WI38 (cell line): ENCODE data around the gene ASB6.

ENCODE experiments used
- H3K4me3 ChIP-seq: 2 replicates; pipeline ENCODE4 v1.5.1; 2011; ENCODE audit warnings: low read depth, mild to moderate bottlenecking, control low read depth, low read length
- TF ChIP-seq, protein P1 (sequence below): IDR thresholded peaks from 2 replicates; pipeline ENCODE4 v1.5.1; 2012; ENCODE audit warnings: low read depth, mild to moderate bottlenecking, control low read depth, low read length

ASB6 gene

DNA sequence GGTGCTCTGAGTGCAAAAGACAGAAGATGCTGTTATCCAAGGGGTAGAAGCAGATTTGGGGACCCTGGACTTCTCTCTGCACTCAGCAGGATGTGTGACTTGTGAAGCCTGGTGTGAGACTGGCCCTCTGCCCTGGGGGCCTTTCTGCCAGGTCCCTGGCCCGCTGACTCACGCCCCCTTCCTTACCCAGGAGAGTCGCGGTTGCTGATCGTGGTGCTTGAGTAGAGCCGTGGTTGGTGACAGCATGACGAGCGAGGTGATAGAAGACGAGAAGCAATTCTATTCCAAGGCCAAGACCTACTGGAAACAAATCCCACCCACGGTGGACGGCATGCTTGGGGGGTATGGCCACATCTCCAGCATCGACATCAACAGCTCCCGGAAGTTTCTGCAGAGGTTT, 9.5 kb downstream of the ASB6 start:
- no peak overlapping the region for H3K4me3 ChIP-seq
- TF ChIP-seq, protein P1, sequence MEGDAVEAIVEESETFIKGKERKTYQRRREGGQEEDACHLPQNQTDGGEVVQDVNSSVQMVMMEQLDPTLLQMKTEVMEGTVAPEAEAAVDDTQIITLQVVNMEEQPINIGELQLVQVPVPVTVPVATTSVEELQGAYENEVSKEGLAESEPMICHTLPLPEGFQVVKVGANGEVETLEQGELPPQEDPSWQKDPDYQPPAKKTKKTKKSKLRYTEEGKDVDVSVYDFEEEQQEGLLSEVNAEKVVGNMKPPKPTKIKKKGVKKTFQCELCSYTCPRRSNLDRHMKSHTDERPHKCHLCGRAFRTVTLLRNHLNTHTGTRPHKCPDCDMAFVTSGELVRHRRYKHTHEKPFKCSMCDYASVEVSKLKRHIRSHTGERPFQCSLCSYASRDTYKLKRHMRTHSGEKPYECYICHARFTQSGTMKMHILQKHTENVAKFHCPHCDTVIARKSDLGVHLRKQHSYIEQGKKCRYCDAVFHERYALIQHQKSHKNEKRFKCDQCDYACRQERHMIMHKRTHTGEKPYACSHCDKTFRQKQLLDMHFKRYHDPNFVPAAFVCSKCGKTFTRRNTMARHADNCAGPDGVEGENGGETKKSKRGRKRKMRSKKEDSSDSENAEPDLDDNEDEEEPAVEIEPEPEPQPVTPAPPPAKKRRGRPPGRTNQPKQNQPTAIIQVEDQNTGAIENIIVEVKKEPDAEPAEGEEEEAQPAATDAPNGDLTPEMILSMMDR: no peak

- TF ChIP-seq, protein P1: no peak
- H3K4me3 ChIP-seq: no peak overlapping the region
Observed at GRCh38 chr9:129631674-129632129, 10.2 kb downstream of the ASB6 start.

GRCh38 chr9:129630967-129631673, 10.8 kb downstream of the ASB6 start:
- TF ChIP-seq, protein P1: no peak

GRCh38 chr9:129629251-129629820, 12.6 kb downstream of the ASB6 start:
- TF ChIP-seq, protein P1: no peak
- no peak overlapping the region for H3K4me3 ChIP-seq

More at GRCh38 chr9:129630967-129631673, 10.8 kb downstream of the ASB6 start:
- no peak overlapping the region for H3K4me3 ChIP-seq

DNA sequence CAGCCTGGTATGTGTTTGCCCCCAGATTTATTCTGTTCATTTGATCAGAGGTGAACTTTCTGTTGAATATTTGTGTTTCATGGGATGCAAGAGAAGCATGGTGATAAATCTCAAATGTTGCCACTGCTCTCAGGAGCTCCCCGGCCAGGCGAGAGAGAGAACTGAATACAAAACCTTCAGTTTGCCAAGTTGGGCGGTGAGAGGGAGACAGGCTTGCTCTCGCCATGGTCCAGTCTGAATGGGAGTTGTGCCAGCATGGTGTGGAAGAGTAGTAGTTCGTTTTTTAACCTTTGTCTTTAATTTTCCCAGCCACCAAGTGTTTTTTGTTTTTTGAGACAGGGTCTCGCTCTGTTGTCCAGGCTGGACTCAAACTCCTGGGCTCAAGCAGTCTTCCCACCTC, 13.2 kb downstream of the ASB6 start:
- TF ChIP-seq, protein P1: no peak

DNA sequence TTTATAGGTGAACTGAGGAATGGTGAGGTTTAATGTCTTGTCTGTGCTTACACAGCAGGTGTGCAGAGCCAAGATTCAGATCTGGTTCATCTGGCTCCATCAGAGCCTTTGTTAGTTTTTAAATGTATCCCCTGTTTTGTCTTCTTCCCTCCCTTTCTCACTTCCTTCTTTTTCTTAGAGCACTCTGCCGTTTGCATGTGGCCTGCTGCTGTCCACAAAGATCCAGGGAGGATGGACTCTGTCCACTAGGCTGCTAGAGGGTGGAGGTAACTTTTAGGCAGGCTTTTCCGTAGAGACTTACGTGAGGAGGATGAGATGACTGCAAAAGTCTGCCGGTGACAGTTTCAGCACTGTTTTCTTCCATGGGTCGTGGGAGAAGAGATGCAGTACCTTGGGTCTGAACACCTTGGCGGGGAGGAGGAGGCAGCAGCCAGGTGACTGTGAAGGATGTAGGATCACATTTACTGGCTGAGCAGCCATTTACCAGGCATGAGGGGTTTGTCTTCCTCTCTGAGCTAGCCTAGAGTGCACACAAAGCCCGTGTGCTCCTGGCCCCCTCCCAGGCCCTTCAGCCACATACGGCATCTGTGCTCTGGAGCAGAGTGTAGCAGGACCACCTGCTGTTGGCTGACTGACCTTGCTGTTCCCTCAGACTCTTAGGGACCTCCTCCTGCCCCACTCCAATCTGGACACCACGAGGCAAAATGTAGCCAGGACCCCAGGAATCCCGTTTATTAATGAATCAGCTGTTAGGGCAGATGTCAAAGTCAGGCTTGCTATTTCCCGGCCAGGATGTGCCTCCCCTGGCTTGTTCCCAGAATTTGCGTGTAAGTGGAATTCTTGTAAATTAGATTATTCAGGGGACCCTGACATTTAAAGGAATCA, 14.2 kb downstream of the ASB6 start:
- TF ChIP-seq, protein P1: no peak
- H3K4me3 ChIP-seq: peak overlapping the region; percentile 74

More for the DNA sequence above, 13.2 kb downstream of the ASB6 start:
- H3K4me3 ChIP-seq: peak overlapping the region; percentile 74
